NCI-H2196 treated with DMSO at 0.1 percent for 48 hours (cell line): ENCODE results near the gene GUCY1A2.

Experiments used
- DNase-seq: peaks from one replicate; lab custom pipeline; 2025; ENCODE audit not compliant: unreplicated experiment; lab: John Stamatoyannopoulos, UW

Gene GUCY1A2

DNA sequence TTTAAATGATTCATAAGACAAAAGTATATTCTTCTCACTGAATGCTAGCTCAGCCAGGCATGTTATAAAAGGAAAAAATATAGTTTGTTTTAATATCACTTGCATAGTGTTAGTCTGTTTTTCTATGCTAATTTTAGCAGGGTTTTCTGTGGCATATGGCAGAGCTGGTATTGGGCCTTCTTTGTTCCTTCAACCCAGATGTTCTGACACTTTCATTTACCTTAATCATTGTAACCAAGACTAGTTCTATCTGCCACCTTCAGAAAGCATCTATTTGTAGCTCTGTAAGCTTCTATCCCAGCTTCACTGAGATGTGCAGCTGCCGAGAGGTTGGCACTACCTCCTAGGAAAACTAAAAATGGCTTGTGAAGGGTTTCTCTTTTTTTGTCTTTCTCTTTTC lies 338.7 kb downstream of the GUCY1A2 start:
- DNase-seq: no peak

- no peak for DNase-seq
These were observed 339.1 kb downstream of the GUCY1A2 start for GRCh38 chr11:106679181-106679580.

GRCh38 chr11:106670069-106670468 lies 348.2 kb downstream of the GUCY1A2 start:
- DNase-seq: no peak

DNA sequence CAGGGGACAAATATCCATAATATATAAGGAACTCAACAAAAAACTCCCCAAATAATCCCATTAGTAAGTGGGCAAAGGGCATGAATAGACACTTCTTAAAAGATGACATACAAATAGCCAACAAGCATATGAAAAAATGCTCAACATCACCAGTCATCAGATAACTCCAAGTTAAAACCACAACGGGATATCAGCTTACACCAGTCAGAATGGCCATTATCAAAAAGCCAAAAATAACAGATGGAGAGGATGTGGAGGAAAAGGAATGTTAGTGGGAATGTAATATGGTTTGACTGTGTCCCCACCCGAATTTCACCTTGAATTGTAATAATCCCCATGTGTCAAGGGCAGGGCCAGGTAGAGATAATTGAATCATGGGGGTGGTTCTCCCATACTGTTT lies 350.1 kb downstream of the GUCY1A2 start:
- DNase-seq: no peak

- DNase-seq: no peak
These were observed 361.6 kb downstream of the GUCY1A2 start for GRCh38 chr11:106656646-106657045.

- DNase-seq: no peak
These were observed 373.5 kb downstream of the GUCY1A2 start for GRCh38 chr11:106644824-106645223.

DNA sequence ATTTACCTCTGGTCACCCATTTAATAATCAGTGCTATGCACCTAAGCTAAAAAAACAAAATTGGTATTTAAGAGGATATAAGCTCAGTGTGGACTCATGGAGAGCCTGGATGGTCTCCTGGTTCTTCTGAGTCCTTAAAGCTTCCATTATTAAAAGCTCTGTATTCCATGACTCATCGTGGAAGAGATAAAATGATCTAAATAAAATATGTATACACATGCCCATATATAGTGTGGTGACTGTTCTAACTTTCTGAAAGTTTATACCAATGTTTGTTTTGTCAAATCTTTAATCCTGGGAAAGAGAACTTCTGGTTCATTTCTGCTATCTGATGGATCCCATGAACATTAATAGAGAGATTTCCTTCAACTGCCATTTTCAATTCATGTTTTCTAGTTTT lies 375.9 kb downstream of the GUCY1A2 start:
- DNase-seq: no peak

DNA sequence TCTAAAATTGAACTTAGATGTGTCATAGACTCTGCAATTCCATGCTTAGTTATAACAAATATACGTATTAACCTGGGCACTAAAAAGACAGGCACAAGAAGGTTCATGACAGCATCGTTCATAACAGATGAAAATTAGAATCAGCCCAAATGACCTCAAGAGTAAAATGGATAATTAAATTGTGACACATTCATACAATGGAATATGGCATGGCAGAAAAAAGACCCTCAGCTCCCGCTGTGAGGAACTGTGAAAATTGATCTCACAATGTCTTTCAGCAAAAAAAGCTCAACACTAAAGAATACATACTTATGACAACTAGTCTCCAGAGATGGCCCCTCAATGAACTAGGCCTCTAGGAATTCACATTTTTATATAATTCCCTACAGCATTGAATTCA lies 386.0 kb downstream of the GUCY1A2 start:
- DNase-seq: no peak

- DNase-seq: no peak
These were observed 390.6 kb downstream of the GUCY1A2 start for GRCh38 chr11:106627694-106628093.

DNA sequence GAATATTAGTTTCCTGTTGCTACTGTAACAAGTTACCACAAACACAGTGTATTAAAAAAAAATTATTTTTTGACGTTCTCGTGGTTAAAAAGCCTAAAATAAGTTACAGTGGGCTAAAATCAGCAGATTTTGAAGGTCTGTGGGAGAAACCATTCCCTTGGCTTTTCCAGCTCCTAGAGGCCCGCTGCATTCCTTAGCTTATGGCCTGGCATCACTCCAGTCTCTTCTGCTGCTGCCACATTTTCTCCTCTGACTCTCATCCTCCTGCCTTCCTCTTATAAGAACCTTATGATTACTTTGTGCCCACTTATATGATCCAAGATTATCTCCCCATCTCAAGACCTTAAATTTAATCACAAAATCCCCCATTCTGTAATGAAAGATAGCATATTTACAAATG lies 392.7 kb downstream of the GUCY1A2 start:
- no peak for DNase-seq

DNA sequence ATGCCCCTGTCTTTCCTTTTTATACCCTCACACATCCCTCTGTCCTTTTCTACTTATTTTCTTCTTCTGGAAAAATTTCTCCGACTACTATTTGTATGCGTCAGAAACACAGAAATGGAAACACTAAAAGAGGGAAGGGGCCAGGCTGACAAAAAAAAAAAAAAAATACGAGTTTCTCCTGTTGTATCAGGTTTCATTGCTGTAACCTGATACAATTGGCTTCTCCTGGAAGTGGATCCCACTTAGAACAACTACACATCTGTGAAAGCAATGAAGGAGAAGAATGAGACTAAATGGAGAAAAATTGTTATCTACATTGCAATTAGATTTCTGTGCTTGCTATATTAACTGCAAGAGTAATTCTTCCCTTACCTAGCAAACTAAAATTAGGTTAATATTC lies 393.9 kb downstream of the GUCY1A2 start:
- no peak for DNase-seq
